Stimulated activated CD4-positive, alpha-beta T cell treated with anti-CD3 and anti-CD28 coated beads, Interleukin-12 subunit alpha, Interleukin-12 subunit beta, amount 100 ng/mL, for 24 hours (primary cell): ENCODE results near the gene EXOC6.
"Not testable (repeated sequence)": the region's sequence is repeated elsewhere in the genome, so short reads cannot be mapped to it uniquely, and the experiment has no call there.

Experiments
- DNase-seq, 2 experiments: peaks; one replicate each; pipeline ENCODE4 v3.0.0-alpha.2; 2020; ENCODE audit warnings: low read depth in 2 of 2

Gene EXOC6

DNA sequence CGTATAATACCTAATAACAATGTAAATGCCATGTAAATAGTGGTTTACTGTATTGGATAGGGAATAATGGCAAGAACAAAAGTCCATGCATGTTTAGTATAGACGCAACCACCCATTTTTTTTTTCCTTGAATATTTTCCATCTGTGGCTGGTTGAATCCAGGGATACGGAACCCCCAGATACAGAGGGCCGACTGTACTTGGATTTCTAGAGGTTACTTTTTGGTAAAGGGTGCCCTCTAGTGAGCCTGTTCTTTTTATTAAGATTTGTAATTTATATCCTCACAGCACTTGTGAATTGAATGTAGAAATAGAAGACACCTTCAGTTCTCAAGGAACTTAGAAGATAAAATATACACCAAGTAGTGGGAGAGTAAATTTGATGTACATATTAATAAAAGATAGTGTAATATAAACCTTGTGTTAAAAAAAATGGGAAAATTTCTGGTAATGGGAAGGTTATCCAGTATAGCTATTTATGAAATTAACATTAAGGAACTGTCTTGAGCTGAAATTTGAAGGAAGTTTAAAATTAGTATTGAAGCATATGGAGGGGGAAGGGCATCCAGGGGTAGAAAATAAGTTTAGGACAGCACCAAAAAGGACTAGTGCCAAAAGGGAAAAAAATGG is 32.0 kb downstream of the EXOC6 start:
- DNase-seq: no peak

DNA sequence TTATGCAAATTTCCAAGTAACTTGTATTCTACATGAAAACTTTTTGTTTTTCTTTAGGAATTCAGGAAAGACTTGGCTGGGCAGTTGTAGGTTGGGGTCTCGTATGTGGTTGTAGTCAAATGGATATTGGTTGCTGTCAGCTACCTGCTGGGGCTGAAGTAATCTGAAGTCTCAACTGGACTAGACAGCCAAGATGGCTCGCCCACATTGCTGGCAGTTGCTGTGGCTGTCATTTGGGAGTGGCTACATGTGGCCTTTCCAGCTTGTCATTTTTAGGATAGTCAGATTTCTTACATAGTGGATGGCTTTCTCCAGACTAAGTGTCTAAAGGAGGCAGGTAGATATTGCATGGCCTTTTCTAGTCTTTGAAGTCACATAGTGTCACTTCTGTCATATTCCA is 32.6 kb downstream of the EXOC6 start:
- DNase-seq: no peak

DNA sequence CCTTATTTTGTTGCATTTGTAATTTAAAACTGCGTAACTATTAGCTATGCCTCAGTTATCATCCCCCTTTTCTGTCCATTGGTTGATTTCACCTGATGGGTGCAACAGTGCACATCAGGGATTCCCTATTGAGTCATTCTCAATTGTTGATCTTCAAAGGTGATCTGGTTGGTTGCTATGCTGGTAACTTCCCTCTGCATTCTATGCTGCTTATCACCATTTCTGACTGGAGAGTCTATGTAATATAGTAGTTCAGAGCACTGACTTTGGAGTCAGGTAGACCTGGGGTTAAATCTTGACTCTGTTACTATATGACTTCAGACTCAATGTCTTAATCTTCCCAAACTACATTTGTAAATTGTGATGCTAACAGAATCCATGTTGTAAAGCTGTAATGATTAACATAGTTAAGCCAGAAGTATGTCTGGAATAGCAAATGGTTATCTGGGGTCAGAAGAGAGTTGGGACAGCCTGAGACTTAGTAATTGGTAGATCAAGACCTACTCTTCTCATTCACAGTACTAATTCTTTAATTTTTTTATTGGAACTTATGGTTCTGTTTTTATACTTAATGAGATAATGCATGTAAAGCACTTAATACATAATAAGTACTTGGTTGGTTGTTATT is 38.1 kb downstream of the EXOC6 start:
- no peak for DNase-seq

DNA sequence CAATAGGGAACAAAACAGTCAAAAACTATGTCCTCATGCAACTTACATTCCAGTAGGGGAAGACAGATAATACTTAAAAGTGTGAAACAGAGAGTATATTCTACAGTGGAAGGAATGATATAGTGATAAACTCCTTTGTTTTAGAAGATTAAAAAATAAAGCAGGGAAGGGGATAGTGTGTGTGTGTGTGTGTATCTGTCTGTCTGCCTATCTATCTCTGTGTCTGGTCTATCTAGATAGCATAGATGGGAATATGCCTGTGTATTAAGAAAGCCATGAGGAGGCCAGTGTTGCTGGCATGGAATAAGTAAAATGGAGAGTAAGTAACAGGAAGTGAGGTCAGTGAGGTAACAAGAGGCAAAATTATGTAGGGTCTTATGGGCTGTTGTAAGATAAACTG is 42.2 kb downstream of the EXOC6 start:
- no peak for DNase-seq

DNA sequence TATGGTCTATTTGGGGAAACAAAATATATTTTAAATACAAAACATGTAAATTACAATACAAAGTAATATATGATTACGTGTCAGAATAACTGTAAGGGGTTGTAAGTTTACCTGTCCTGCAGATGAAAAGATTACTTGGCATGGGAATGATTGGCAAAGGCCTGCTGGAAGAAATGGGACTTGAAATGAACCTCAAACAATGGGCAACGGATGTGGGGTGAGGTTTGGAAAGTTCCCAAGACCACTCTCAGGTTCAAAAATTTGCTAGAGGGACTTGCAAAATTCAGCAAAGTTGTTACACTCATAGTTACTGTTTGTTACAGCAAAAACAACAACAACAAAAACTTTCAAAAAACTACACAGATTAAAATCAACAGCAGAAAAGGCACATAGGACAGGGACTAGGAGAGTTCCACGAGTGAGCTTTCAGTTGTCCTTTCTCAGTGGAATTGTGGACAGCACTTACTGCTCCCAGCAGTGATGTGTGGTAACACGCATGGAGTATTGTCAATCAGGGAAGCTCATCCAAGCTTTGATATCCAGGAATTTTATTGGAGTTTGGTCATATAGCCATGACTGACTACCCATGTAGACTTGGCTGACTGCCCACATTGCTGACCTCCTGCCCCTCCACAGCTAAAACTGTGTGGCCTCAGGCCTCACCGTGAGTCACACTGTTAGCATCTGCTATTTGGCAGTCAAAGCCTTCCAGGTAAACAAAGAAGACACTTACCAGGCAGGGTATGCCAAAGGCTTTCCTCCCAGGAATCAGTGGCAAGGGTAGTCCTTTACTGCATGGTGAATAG is 43.8 kb downstream of the EXOC6 start:
- no peak for DNase-seq

DNA sequence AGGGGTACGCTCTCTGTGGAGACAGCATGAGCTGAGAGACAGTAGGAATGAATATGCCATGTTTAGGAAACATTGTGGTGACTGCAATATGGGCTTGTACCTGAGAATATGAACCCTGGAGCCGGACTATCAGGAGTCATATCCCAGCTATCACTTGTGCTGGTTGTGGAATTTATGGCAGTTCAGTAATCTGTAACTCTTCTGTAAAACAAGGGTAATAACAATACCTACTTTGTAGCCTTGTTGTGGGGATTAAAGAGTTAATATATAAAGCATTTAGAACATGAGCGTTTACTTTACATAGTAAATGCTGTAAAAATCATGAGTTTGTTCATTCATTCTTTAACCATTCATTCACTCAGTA is 44.4 kb downstream of the EXOC6 start:
- DNase-seq: no peak

DNA sequence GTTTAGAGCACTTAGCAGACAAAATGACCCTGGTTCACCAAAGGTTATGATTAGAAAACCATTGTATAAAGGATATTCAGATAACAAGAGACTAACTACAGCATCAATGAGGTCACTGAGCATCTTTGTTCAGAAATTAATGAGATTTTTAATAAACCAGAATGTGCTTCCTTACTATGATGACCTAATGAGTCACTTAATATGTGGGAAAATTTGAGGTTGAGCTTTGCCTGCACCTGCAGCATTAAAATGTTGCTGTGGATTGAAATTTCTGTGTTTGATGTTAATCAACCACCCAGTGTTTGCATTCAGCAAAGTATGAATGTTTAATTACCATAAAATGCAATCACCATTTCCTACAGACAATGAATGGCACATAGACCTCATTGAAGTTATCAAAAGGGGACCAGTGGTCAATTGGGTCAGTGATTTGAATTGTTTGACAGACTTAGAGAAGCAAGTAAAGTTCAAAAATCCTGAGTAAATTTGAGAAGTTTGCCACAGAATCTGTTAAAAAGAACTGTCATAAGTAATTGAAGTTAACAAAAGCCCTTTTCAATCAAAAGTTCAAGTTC is 45.8 kb downstream of the EXOC6 start:
- no peak for DNase-seq

DNA sequence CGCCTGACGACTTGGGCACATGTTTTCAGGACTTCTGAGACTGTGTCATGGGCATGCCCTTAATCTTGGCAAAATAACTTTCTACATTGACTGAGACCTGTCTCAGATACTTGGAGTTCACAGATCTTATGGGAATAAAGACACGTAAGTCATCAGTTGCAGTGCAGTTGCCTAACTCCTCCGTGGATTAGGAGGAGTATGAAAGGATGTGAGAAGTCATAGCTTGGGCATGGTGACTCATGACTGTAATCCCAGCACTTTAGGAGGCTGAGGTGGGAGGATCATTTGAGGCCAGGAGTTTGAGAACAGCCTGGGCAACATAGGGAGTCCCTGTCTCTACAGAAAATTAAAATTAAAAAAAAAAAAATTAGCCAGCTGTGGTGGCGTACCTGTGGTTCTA is 49.6 kb downstream of the EXOC6 start:
- no peak for DNase-seq

DNA sequence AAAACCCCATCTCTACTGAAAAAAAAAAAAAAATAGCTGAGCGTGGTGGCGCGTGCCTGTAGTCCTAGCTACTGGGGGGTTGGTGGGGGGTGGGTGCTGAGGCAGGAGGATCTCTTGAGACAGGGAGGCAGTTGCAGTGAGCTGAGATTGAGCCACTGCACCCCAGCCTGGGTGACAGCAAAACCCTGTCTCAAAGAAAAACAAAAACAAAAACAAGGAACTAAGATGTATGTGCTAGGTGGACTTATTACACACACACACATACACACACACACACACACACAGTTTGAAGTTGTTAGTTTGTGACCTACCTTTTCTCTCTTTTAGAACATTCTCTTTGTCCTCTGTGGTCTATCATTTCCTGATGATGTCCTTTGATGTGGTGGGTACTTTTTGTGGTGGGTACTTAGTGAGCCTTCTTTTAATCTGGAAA is 53.5 kb downstream of the EXOC6 start:
- DNase-seq: no peak

DNA sequence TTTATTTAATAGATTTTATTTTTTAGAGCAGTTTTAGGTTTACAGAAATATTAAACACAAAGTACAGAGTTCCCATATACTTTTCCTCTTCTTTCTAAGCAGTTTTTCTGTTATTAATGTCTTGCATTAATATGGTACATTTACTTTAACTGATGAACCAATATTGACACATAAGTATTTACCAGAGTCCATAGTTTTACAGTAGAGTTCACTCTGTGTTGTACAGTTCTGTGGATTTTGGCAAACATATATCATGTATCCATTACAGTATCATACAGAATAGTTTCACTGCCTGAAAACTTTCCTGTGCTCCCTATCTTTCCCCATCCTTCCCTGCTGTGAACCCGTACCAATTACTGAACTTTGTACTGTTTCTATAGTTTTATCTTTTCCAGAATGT is 55.3 kb downstream of the EXOC6 start:
- no peak for DNase-seq

DNA sequence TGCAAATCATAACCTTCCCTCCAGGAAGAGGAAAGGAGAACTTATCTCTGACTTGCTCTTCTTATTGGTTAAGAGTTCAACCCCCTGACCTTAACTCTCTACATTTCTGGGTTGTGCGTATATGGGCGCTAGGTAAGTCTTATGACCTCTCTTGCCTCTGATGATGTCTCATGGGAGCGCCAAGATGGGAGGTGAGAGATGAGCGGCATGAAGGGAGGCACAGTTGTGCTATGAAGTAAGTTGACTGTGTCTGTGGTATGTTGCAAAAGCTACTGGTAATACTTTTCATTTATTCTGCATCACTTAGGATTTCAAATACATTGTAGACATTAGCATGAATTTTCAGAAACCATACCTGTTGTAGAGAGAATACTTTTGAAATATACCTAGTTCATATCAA is 59.0 kb downstream of the EXOC6 start:
- DNase-seq: no peak

DNA sequence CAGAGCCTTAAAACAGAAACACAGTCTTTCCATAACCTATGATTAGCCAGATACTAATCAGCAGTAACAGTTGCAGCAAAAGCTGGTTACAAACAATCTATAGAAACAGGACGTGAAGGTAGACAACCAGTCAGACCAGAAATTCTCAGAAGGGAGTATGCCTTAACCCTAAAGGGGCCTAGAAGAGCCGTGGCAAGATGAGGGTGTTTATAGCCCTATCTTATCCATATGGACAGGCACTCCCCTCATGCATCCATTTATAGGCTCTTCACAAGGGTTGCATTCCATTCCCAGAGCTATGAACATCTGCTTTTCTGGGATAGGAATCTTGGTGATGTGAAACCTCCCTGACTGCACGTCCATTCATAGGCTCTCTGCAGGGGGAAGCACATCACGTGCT is 64.3 kb downstream of the EXOC6 start:
- not testable (repeated sequence) for DNase-seq

DNA sequence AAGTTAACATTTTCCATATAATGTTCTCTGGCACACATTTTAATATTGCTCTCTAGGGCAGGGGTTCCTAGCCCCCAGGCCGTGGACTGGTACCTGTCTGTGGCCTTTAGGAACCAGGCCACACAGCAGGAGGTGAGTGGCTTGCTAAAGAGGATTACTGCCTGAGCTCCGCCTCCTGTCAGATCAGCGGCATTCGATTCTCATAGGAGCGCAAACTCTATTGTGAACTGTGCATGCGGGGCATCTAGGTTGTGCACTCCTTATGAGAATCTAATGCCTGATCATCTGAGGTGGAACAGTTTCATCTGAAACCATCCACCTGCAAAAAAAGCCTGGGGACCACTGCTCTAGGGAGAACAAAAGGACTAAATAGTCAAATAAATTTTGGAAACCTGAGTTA is 65.7 kb downstream of the EXOC6 start:
- no peak for DNase-seq

DNA sequence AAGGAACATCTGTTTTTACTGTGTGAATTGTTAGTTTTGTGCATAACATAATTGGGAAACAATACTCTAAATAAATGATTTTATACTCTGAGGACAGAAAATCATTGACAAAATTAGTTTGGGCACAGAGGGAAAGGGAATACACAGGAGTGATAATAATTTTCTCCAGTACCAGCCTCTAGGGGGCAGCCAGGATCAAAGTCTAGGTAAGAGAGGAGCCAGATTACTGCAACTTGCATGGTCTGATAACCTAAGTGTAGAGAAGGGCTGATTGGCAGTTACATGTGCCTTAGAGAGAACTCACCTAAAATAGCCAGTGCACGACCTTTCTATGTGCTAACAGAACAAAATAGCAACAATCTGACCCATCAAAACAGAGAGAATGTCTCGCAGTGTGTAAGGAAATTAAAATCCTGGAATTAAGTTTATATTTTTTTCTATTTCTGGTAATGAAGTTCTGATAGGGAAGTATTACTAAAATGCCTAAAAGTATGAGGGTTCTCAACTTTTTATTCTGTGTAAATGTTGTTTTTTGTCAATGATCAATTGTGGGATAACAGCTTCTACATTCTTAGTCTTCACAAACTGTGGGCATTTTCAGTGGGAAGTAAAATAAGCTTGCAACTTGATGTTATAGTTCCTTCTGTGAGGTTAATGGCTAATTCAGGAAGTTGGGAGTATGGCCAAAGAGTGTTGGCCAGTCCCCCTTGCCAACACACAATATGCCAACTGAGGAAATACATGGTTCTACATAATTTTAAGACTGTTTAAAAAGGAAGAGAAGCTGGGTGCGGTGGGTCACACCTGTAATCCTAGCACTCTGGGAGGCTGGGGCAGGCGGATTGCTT is 66.4 kb downstream of the EXOC6 start:
- DNase-seq: peak; percentile 18 to 49

DNA sequence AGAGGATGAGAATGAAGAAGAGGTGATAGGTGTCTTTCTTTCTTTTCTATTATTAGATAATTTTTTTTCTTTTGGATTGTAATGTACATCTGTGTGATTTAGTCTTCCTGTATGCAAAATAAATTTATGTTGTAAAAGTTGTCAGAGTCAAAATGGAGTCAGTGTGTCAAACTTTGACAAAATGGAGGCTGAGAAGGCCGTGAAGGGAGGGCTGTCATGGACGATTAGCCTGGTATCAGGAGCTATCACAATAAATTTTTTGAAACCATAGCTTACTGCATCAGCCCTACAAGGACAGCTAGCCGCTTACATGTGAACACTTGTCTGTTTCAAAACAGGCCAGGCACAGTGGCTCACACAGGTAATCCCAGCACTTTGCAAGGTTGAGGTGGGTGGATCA is 67.6 kb downstream of the EXOC6 start:
- no peak for DNase-seq

DNA sequence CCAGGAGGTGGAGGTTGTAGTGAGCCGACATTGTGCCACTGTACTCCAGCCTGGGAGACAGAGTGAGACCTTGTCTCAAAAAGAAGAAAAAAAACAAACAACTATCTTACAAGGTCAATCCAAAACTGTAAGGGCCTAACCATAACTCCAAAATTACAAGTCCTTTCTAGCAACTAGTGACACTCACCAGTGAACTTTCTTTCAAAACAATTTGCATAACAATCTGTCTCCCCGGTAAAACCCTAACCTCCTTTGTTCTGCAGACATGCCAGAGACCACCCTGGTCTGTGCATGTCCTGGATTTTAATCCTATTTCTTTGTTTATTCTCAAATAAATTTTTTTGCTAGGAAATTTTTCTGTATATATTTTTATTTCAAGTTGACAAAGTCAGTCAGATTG is 68.1 kb downstream of the EXOC6 start:
- no peak for DNase-seq

DNA sequence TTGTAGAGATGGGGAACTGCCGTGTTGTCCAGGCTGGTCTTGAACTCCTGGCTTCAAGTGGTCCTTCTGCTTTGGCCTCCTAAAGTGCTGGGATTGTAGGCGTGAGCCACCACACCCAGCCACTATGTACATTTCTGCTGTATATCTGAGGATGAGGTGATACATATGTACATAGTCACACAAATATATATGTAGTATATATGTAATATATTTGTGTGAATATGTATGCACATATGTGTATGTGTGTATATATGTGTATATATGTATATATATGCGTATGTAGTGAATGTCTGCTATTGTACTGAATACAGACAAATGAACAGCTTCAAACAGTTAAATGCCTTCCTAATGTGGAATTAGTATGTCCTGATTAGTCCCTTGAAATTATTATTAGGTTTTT is 70.3 kb downstream of the EXOC6 start:
- no peak for DNase-seq

DNA sequence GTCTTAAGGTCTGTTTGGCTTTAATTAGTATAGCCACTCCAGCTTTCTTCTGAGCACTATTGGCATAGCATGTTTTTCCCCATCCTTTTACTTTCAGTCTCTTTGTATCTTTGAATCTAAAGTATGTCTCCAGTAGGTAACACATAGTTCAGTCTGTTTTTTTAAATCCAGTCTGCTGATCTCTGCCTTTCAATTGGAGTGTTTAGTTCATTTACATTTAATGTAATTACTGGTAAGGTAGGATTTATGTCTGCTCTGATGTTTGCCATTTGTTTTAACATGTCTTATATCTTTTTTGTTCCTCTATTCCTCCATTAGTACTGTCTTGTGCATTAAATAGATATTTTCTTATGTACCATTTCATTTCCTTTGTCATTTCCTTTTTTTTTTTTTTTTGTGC is 72.5 kb downstream of the EXOC6 start:
- no peak for DNase-seq

DNA sequence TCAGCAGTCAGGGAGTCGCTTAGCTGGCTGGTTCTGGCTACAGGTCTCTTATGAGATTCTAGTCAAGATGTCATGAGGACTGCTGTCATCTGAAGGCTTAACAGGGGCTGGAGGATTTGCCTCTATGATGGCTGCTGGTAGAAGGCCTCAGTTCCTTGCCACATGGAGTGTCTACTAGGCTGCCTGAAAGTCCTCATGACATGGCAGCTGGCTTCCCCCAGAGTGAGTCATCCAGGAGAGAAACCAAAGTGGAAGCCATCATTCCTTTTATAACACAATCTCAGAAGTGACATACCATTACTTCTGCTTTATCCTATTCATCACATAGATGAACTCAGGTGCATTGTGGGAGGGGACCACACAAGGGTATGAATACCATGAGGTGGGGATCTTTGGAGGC is 75.1 kb downstream of the EXOC6 start:
- DNase-seq: no peak

DNA sequence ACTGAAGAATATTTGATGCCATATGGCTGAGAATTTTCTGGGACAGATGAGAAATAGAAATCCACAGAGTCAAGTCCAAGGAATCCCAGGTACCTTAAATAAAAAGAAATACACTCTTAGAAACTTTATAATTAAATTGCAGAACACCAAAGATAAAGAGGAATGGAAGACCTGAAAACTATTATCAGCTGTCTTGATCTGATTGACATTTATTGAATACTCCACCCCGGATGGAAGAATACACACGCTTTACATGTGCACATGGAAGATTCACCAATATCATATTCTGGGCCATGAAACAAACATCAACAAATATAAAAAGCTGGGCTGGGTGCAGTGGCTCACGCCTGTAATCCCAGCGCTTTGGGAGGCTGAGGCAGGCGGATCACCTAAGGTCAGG is 81.6 kb downstream of the EXOC6 start:
- no peak for DNase-seq

DNA sequence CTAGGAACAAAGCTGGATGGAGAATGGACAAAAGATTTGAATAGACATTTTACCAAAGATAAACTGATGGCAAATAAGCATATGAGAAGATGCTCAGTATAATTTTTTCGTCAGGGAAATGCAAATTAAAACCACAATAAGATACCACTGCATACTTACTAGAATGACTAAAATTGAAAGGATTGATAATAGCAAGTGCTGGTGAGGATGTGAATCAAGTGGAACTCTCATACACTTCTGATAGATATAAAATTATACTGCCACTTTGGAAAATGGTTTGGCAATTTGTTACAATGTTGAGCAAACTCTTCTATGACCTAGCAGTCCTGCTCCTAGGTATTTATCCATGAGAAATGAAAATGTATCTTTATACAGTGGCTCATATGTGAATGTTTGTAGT is 83.3 kb downstream of the EXOC6 start:
- DNase-seq: no peak

DNA sequence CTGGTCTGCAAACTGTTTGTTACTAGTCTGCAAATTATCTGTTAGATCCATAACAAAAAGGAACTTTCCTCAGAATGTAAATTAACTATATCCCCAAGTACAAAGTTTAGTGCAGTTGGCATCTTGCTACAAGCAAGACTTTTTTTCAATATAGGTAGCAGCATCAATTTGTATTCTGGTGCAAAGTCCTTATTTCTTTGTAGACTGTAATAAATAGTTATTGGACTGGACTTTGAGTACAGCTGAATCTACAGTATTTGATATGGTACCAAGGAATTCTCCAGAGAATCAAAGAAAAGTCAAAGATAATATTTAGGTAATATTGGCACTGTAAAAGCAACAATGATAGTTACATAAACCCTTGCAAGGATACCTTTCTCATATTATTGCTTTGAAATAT is 89.6 kb downstream of the EXOC6 start:
- DNase-seq: no peak
